Left renal cortex interstitium (tissue), 4 donors: ENCODE results near the gene ZFP64. TPM values are rescaled to one million over a fixed set of nuclear protein-coding genes. Genes with fewer than 3 reads are reported as not detected.
A peak's percentile ranks its signal among the peaks of the same experiment; 100 is the strongest.
"Not testable (repeated sequence)": the region's sequence is repeated elsewhere in the genome, so short reads cannot be mapped to it uniquely, and the experiment has no call there.

ENCODE experiments used
- DNase-seq, 4 donors: peaks; one replicate each; pipeline ENCODE4 v3.0.0-alpha.2; 2013; ENCODE audit warnings: low read depth in 4 of 4, low spot score in 2 of 4, missing footprints in 1 of 4
- polyA plus RNA-seq, 4 donors: library from polyadenylated mRNA; unstranded; fragments of 120-200 nt; gene quantifications; one replicate each; pipeline ENCODE4 v1.2.1, GENCODE V29; 2013; ENCODE audit not compliant: insufficient read length in 4 of 4

The ZFP64 gene
- polyA plus RNA-seq, 4 donors, result 19.6 to 23.2 (median 21.0) TPM

GRCh38 chr20:52166150-52166549 is 25.4 kb downstream of the ZFP64 start:
- DNase-seq, result no peak

GRCh38 chr20:52160621-52161204 is 30.9 kb downstream of the ZFP64 start:
- DNase-seq, result no peak

GRCh38 chr20:52160049-52160570 is 31.5 kb downstream of the ZFP64 start:
- DNase-seq, result no peak

GRCh38 chr20:52154575-52154974 is 37.0 kb downstream of the ZFP64 start:
- no peak for DNase-seq

GRCh38 chr20:52153896-52154295 is 37.7 kb downstream of the ZFP64 start:
- DNase-seq, result no peak

GRCh38 chr20:52152921-52153320 is 38.7 kb downstream of the ZFP64 start:
- no peak for DNase-seq

GRCh38 chr20:52152416-52152815 is 39.2 kb downstream of the ZFP64 start:
- no peak for DNase-seq

DNA sequence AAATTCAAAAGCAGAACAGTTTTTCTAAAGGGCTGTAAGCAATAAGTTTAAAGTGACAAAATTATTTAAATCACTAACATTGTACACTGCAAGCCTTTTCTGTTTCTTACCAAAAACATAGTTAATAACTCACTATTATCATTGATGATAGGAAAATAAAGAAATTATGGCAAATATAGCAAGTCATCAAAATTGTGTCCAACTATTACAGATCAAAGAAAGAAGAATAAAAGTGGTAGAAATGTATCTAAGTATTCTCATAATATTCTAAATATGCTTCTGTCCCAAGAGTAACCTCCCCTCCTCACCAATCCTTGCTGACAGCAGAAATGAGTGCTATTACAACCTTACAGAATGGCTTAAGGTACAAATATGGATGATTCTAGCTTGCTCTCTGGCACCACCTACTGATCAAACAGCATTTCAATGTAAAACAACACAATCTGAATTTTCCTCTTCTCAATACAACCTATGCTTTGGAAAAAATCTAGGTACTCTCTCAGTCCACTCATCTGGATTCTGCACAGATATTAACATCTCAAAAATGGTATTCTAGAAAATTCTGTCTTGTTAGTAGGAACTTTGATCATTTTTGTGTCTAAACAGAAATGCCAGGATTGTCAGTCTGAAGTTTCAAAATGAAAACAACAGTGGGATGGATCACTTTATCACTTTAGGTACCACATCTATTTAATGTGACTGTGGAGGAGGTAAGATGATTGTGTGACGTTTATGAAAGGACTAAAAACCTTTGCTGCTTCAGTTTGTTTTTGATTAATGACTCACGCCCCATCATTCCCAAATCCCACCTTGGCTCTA is 40.9 kb downstream of the ZFP64 start:
- DNase-seq, result peak in 3 of 4 donors; percentile 6 to 28 (median 11)

- DNase-seq, result no peak
Observed at GRCh38 chr20:52145587-52145986, 46.0 kb downstream of the ZFP64 start.

- DNase-seq, result no peak
Observed at GRCh38 chr20:52143277-52143676, 48.3 kb downstream of the ZFP64 start.

DNA sequence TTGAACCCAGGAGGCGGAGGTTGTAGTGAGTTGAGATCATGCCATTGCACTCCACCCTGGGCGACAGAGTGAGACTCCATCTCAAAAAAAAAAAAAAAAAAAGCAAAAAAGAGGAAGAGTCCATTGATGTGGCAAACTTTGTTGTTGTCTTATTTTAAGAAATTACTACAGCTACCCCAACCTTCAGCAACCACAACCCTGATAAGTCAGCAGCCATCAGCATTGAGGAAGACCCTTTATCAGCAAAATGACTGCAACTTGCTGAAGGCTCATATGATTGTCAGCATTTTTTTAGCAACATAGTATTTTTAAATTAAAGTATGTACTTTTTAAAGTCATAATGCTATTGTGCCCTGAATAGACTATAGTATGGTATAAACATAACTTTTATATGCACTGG is 48.8 kb downstream of the ZFP64 start:
- DNase-seq, result no peak

GRCh38 chr20:52139986-52140385 is 51.6 kb downstream of the ZFP64 start:
- DNase-seq, result no peak

- no peak for DNase-seq
Observed at GRCh38 chr20:52137850-52138249, 53.7 kb downstream of the ZFP64 start.

GRCh38 chr20:52133714-52134113 is 57.9 kb downstream of the ZFP64 start:
- not testable (repeated sequence) for DNase-seq

DNA sequence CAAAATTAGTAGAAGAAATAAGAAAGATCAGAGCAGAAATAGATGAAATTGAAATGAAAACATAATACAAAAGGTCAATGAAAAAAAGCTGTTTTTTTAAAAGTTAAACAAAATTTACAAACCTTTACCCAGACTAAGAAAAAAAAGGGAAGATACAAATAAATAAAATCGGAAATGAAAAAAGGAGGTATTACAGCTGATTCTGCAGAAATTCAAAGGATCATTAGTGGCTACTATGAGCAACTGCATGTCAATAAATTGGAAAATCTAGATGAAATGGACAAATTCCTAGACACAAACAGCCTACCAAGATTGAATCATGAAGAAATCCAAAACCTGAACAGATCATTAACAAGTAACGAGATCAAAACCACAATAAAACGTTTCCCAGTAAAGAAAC is 59.2 kb downstream of the ZFP64 start:
- no peak for DNase-seq

DNA sequence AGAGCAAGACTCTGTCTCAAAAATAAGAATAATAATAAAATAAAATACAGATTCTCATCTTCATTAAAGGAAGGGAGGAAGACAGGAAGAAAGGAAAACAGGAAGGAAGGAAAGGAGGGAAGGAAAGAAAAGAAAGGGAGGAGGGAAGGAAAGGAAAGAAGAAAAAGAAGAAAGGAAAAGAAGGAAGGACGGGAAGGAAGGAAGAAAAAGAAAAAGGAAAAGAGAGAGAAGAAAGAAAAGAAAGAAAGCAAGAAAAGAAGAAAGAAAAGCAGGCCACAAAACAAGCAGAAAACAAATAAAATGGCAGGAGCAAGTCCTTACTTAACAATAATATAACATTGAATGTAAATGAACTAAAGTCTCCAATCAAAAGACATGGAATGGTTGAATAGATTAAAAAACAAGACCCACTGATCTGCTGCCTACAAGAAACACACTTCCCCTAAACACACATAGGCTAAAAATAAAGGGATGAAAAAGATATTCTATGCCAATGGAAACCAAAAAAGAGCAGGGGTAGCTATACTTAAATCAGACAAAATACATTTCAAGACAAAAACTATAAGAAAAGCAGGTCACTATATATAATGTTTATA is 60.4 kb downstream of the ZFP64 start:
- no peak for DNase-seq

- no peak for DNase-seq
Observed at GRCh38 chr20:52130406-52130805, 61.2 kb downstream of the ZFP64 start.

GRCh38 chr20:52129611-52130010 is 62.0 kb downstream of the ZFP64 start:
- DNase-seq, result no peak

DNA sequence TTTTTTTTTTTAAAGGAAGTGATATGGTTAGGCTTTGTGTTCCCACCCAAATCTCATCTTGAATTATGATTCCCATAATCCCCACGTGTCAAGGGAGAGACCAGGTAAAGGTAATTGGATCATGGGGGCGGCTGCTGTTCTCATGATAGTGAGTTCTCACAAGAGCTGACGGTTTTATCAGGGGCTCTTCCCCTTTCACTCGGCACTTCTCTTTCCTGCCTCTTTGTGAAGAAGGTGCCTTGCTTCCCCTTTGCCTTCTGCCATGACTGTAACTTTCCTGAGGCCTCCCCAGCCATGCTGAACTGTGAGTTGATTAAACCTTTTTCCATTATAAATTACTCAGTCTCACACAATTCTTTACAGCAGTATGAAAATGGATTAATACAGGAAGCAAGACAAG is 64.3 kb downstream of the ZFP64 start:
- no peak for DNase-seq

DNA sequence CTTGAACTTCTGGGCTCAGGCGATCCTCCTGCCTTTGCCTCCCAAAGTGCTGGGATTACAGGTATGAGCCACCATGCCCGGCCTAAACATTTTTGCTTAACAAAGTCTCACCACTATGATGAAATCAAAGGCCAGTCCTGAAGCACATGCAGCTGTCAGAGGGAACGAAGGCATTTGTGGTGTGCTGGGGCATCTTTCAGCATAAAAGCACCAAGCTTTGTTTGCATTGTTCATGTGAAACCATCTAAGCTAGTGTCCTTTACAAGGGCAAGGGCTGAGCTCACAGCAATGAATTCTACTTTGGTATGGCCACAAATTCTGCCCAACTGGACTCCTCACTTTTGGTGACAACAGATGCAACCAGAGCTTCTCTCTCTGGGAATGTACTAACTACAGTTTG is 66.8 kb downstream of the ZFP64 start:
- no peak for DNase-seq

DNA sequence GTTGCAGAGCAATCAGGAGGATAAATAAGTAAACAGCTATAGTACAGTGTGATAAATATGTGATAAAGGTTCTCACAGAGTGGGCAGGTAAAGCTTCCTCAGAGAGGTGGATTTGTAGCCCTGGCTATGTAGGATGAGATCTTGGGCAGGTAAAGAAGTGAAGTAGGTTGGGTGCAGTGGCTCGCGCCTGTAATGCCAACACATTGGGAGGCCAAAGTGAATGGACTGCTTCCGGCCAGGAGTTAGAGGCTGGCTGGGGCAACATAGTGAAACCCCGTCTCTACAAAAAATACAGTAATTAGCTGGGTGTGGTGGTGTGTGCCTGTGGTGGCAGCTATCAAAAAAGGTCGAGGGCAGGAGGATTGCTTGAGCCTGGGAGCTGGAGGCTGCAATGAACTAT is 72.9 kb downstream of the ZFP64 start:
- no peak for DNase-seq
